GM19372 (cell line): ENCODE data around the gene RIF1.
A peak's percentile ranks its signal among the peaks of the same experiment; 100 is the strongest.
"Not testable (repeated sequence)": the region's sequence is repeated elsewhere in the genome, so short reads cannot be mapped to it uniquely, and the experiment has no call there.

Source experiments
- ATAC-seq: cut with Tn5 transposase; IDR thresholded peaks from one replicate; pipeline ENCODE4 v1.9.1; 2021; ENCODE audit warnings: mild to moderate bottlenecking, low read depth, moderate library complexity; ENCODE audit not compliant: unreplicated experiment

Gene RIF1

GRCh38 chr2:151408788-151409600 lies 708 bp upstream of the RIF1 start:
- no peak for ATAC-seq

GRCh38 chr2:151410485-151410834 lies 758 bp downstream of the RIF1 start:
- peak; percentile 31 for ATAC-seq

- no peak for ATAC-seq
Measured at GRCh38 chr2:151417650-151418049, 7.9 kb downstream of the RIF1 start.

GRCh38 chr2:151421681-151422080 lies 12.0 kb downstream of the RIF1 start:
- ATAC-seq = not testable (repeated sequence)

- ATAC-seq = peak; percentile 74
Measured at GRCh38 chr2:151422917-151423439, 13.3 kb downstream of the RIF1 start.

- ATAC-seq = no peak
Measured at GRCh38 chr2:151423760-151424159, 14.1 kb downstream of the RIF1 start.

GRCh38 chr2:151437630-151438029 lies 27.9 kb downstream of the RIF1 start:
- no peak for ATAC-seq

GRCh38 chr2:151438506-151438905 lies 28.8 kb downstream of the RIF1 start:
- ATAC-seq = no peak

- no peak for ATAC-seq
Measured at GRCh38 chr2:151439127-151439526, 29.4 kb downstream of the RIF1 start.

GRCh38 chr2:151459358-151459757 lies 49.7 kb downstream of the RIF1 start:
- ATAC-seq = no peak

GRCh38 chr2:151465771-151466170 lies 56.1 kb downstream of the RIF1 start:
- ATAC-seq = no peak

GRCh38 chr2:151470556-151470955 lies 60.9 kb downstream of the RIF1 start:
- ATAC-seq = no peak

- ATAC-seq = no peak
Measured at GRCh38 chr2:151472966-151473365, 63.3 kb downstream of the RIF1 start.

GRCh38 chr2:151475071-151475470 lies 65.4 kb downstream of the RIF1 start:
- ATAC-seq = no peak

- ATAC-seq = no peak
Measured at GRCh38 chr2:151476287-151476686, 66.6 kb downstream of the RIF1 start.

GRCh38 chr2:151478011-151478410 lies 68.3 kb downstream of the RIF1 start:
- no peak for ATAC-seq

- ATAC-seq = no peak
Measured at GRCh38 chr2:151481744-151482143, 72.0 kb downstream of the RIF1 start.

- no peak for ATAC-seq
Measured at GRCh38 chr2:151482171-151482725, 72.5 kb downstream of the RIF1 start.

GRCh38 chr2:151483546-151483945 lies 73.8 kb downstream of the RIF1 start:
- ATAC-seq = no peak

GRCh38 chr2:151484100-151484499 lies 74.4 kb downstream of the RIF1 start:
- ATAC-seq = no peak

GRCh38 chr2:151486053-151486452 lies 76.4 kb downstream of the RIF1 start:
- no peak for ATAC-seq

- ATAC-seq = no peak
Measured at GRCh38 chr2:151490276-151490675, 80.6 kb downstream of the RIF1 start.
